GM12878 (cell line): ENCODE results near the gene RAB3C. TPM values are rescaled to one million over a fixed set of nuclear protein-coding genes. Genes with fewer than 3 reads are reported as not detected.
A peak's percentile ranks its signal among the peaks of the same experiment; 100 is the strongest.

ENCODE experiments used
- ATAC-seq: fragments of 200-7000 bp; cut with Tn5 transposase; 3 replicates; pipeline ENCODE4 v1.9.1; 2020; ENCODE audit warnings: mild to moderate bottlenecking, moderate library complexity
- BruUV-seq: library from RNA; stranded (reverse); fragments of 400-500 nt; replicated peaks from 2 replicates; lab custom pipeline; 2021; lab: Mats Ljungman, UMichigan
- CTCF ChIA-PET: fragments of 300-600 bp; sonication (Branson Sonifier 250); formaldehyde crosslinking; extraction: SDS; loops from one replicate; lab custom pipeline; 2021; ENCODE audit warnings: inconsistent platforms; lab: Yijun Ruan, JAX
- POLR2A ChIA-PET: fragments of 350-600 bp; formaldehyde crosslinking; extraction: SDS; loops from one replicate; lab custom pipeline; 2021; ENCODE audit warnings: inconsistent platforms; lab: Charles Lee
- RAD21 ChIA-PET: fragments of 300-600 bp; sonication (Branson Sonifier 250); formaldehyde crosslinking; loops from one replicate; lab custom pipeline; 2023; ENCODE audit warnings: antibody characterized with exemption; ENCODE audit not compliant: unreplicated experiment; lab: Charles Lee
- SMC1A ChIA-PET: fragments of 300-600 bp; sonication (Branson Sonifier 250); formaldehyde crosslinking; loops from one replicate; lab custom pipeline; 2023; ENCODE audit not compliant: unreplicated experiment, uncharacterized antibody; lab: Charles Lee
- DNase-seq: peaks from one replicate; pipeline ENCODE4 v3.0.0-alpha.2; 2011; ENCODE audit warnings: low read depth, low spot score
- FAIRE-seq: peaks from 3 replicates; lab custom pipeline; 2011; peaks lifted over from hg19 to GRCh38; lab: Jason Lieb, UNC
- H2AFZ ChIP-seq: 2 replicates; pipeline ENCODE4 v1.6.0; 2011; ENCODE audit warnings: low read depth, low read length, control low read depth; ENCODE audit not compliant: control insufficient read depth
- H3K27ac ChIP-seq: 2 replicates; pipeline ENCODE4 v1.5.1; 2011; ENCODE audit warnings: control low read depth; ENCODE audit not compliant: control insufficient read depth, insufficient read depth
- H3K27me3 ChIP-seq, 2 experiments: replicated peaks in 1 of 2; 2 replicates each; pipeline versions ENCODE4 v1.6.0 to v1.6.1; 2011; ENCODE audit warnings: low read length in 1 of 2; ENCODE audit not compliant: control insufficient read depth in 2 of 2, insufficient read depth in 2 of 2
- H3K36me3 ChIP-seq, 2 experiments: 2 replicates each; pipeline ENCODE4 v1.5.1; 2011; ENCODE audit warnings: low read length in 1 of 2; ENCODE audit not compliant: control insufficient read depth in 2 of 2, insufficient read depth in 2 of 2
- H3K4me1 ChIP-seq: 2 replicates; pipeline ENCODE4 v1.6.1; 2011; ENCODE audit warnings: mild to moderate bottlenecking, low read length, moderate library complexity, mixed read lengths; ENCODE audit not compliant: control insufficient read depth, insufficient read depth
- H3K4me2 ChIP-seq: 2 replicates; pipeline ENCODE4 v1.6.0; 2011; ENCODE audit warnings: control low read depth; ENCODE audit not compliant: control insufficient read depth, insufficient read depth
- H3K4me3 ChIP-seq: fragments of 200-600 bp; sonication (generic); 2 replicates; pipeline ENCODE4 v1.5.1; 2016
- H3K79me2 ChIP-seq: 2 replicates; pipeline ENCODE4 v1.6.0; 2011; ENCODE audit warnings: low read length; ENCODE audit not compliant: control insufficient read depth, insufficient read depth
- H3K9ac ChIP-seq: 2 replicates; pipeline ENCODE4 v1.8.0; 2011; ENCODE audit warnings: low read length, control low read depth, mixed read lengths; ENCODE audit not compliant: control insufficient read depth, insufficient read depth
- H3K9me3 ChIP-seq: replicated peaks from 3 replicates; pipeline ENCODE4 v1.5.1; 2011; ENCODE audit warnings: mild to moderate bottlenecking, low read length; ENCODE audit not compliant: control insufficient read depth, insufficient read depth
- H4K20me1 ChIP-seq: 2 replicates; pipeline ENCODE4 v1.6.0; 2011; ENCODE audit not compliant: control insufficient read depth, insufficient read depth
- BHLHE40 ChIP-seq, 2 experiments: fragments of 450-650 bp in 1 of 2; IDR thresholded peaks; 2 replicates each; pipeline ENCODE4 v1.6.1; 2011 to 2017; ENCODE audit warnings: low read depth in 2 of 2, borderline replicate concordance in 1 of 2, improper control_type of control experiment in 1 of 2, low read length in 1 of 2, mild to moderate bottlenecking in 1 of 2
- CHD1 ChIP-seq: IDR thresholded peaks from 2 replicates; pipeline ENCODE4 v1.6.1; 2012; ENCODE audit warnings: low read depth, low read length, improper control_type of control experiment
- IRF4 ChIP-seq: IDR thresholded peaks from 2 replicates; pipeline ENCODE4 v1.6.1; 2011; ENCODE audit warnings: low read depth, low read length
- JUND ChIP-seq: IDR thresholded peaks from 2 replicates; pipeline ENCODE4 v1.6.1; 2012; ENCODE audit warnings: low read depth, mild to moderate bottlenecking, low read length, improper control_type of control experiment, moderate library complexity
- MTA2 ChIP-seq: fragments of 450-650 bp; IDR thresholded peaks from 2 replicates; pipeline ENCODE4 v1.6.1; 2016; ENCODE audit warnings: low read depth, mild to moderate bottlenecking, moderate library complexity
- RFX5 ChIP-seq: IDR thresholded peaks from 2 replicates; pipeline ENCODE4 v1.6.1; 2011; ENCODE audit warnings: low read depth, low read length, improper control_type of control experiment
- SREBF1 ChIP-seq: IDR thresholded peaks from 2 replicates; pipeline ENCODE4 v1.6.1; 2012; ENCODE audit warnings: mild to moderate bottlenecking, low read length
- USF2 ChIP-seq: IDR thresholded peaks from 2 replicates; pipeline ENCODE4 v1.6.1; 2011; ENCODE audit warnings: low read depth, low read length, improper control_type of control experiment, borderline replicate concordance
- YBX1 ChIP-seq: fragments of 450-650 bp; IDR thresholded peaks from 2 replicates; pipeline ENCODE4 v1.6.1; 2016; ENCODE audit warnings: antibody characterized with exemption
- ZSCAN29 ChIP-seq: fragments of 450-650 bp; IDR thresholded peaks from 2 replicates; pipeline ENCODE4 v1.6.1; 2017; ENCODE audit warnings: mild to moderate bottlenecking, moderate library complexity
- WGBS: methylation state at CpG from one replicate; pipeline ENCODE4 v1.1.6; 2016; ENCODE audit warnings: low lambda C conversion rate; ENCODE audit not compliant: insufficient replicate concordance, insufficient coverage; ENCODE audit errors: missing lambda C conversion rate; 5-methylcytosine and 5-hydroxymethylcytosine counted together
- in situ Hi-C: fragments of 300-500 bp; cut with MboI; formaldehyde crosslinking; loops from 9 replicates; pipeline ENCODE4 v1.14.3; 2018; ENCODE audit warnings: mixed read lengths
- intact Hi-C: fragments of 100-400 bp; cut with micrococcal nuclease; formaldehyde crosslinking; loops from one replicate; pipeline ENCODE4 v1.14.2; 2022; ENCODE audit not compliant: unreplicated experiment
- polyA plus RNA-seq, 11 experiments: library from polyadenylated mRNA; depleted of rRNA in 4 of 11; unstranded in 6 of 11; stranded (reverse) in 5 of 11; fragments of >200 nt; fragmentation: Nextera tagmentation in 4 of 11; fragmentation: Illumina TruSeq in 1 of 11; extraction: Ambion mirVana in 4 of 11; extraction: Trizol in 1 of 11; gene quantifications; 1 replicate in 1 of 11; 2 replicates in 10 of 11; pipeline versions ENCODE4 v1.2.1 to v1.2.3, GENCODE V29; 2011 to 2016; ENCODE audit warnings: inconsistent platforms in 2 of 11, missing spikeins in 2 of 11, low read depth in 1 of 11
- total RNA-seq, 4 experiments: library from RNA; depleted of rRNA in 3 of 4; stranded (reverse); fragments of >200 nt in 3 of 4; fragmentation: Illumina TruSeq in 1 of 4; extraction: Trizol in 1 of 4; gene quantifications; 2 replicates each; pipeline versions ENCODE4 v1.2.1 to v1.2.3, GENCODE V29; 2013 to 2021
- TF ChIP-seq, protein P1 (sequence below): fragments of 450-650 bp; IDR thresholded peaks from 2 replicates; pipeline ENCODE4 v1.6.1; 2017; ENCODE audit warnings: mild to moderate bottlenecking, low read depth, inconsistent platforms; ENCODE audit not compliant: poor library complexity, severe bottlenecking

Gene RAB3C
- total and polyA plus RNA-seq, 10 of the 15 experiments (the other 5 are each of a cell fraction or from before 2014, with no cell fraction given): not detected

GRCh38 chr5:58760222-58760621 lies 177.3 kb downstream of the RAB3C start:
- peak overlapping the region; percentile 76 for H3K4me2 ChIP-seq
- no TSS peak for BruUV-seq
- intact Hi-C loops: no loop called here

More at GRCh38 chr5:58760222-58760621, 177.3 kb downstream of the RAB3C start:
- Histone ChIP-seq H3K9me3 (no peaks in the 10 kb centered on the region), H3K27me3 (no peaks in the 10 kb centered on the region), H3K27ac (no peak overlapping the region), H2AFZ (no peak overlapping the region; the same call in 1 of the 2 replicates), H3K79me2 (no peaks in the 10 kb centered on the region), H3K4me3 (no peak overlapping the region), H3K36me3 (no peaks in the 10 kb centered on the region), H3K9ac (no peak overlapping the region), H3K4me1 (no peaks in the 10 kb centered on the region; the same call in 1 of the 2 replicates), H4K20me1 (no peaks in the 10 kb centered on the region)
- SMC1A ChIA-PET: interaction anchor here (1.0 to 2.0 kb wide), 5 partner anchors 13 to 74 kb away, joined by 3 to 6 read pairs (median 4); no protein-coding TSS in a partner anchor
- FAIRE-seq: no peak
- CTCF ChIA-PET: no interaction called here
- in situ Hi-C loops: no loop called here
- TF ChIP-seq SREBF1 (no peak), JUND (no peak), USF2 (no peak), ZSCAN29 (no peak), MTA2 (no peak), IRF4 (no peak), BHLHE40 (IDR thresholded peaks at IDR 0.05; ENCODE audit: borderline replicate concordance in 1 of 2, low read depth in 2 of 2, low read length in 1 of 2) (no peak), RFX5 (no peak), CHD1 (no peak), YBX1 (no peak)
- TF ChIP-seq, protein P1, sequence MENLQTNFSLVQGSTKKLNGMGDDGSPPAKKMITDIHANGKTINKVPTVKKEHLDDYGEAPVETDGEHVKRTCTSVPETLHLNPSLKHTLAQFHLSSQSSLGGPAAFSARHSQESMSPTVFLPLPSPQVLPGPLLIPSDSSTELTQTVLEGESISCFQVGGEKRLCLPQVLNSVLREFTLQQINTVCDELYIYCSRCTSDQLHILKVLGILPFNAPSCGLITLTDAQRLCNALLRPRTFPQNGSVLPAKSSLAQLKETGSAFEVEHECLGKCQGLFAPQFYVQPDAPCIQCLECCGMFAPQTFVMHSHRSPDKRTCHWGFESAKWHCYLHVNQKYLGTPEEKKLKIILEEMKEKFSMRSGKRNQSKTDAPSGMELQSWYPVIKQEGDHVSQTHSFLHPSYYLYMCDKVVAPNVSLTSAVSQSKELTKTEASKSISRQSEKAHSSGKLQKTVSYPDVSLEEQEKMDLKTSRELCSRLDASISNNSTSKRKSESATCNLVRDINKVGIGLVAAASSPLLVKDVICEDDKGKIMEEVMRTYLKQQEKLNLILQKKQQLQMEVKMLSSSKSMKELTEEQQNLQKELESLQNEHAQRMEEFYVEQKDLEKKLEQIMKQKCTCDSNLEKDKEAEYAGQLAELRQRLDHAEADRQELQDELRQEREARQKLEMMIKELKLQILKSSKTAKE: no peak
- RAD21 ChIA-PET: no interaction called here
- 61% methylated on average over 2 of the region's 2 CpGs for WGBS
- POLR2A ChIA-PET: no interaction called here
- DNase-seq: no peak
- no peak for ATAC-seq
